Activated CD4-positive, CD25-positive, alpha-beta regulatory T cell treated with anti-CD3 and anti-CD28 coated beads, Interleukin-2, amount 50 U/mL, for 72 hours (primary cell): ENCODE results near the gene CALML3.
A peak's percentile ranks its signal among the peaks of the same experiment; 100 is the strongest.

ENCODE experiments used
- DNase-seq: peaks from one replicate; pipeline ENCODE4 v3.0.0; 2021

CALML3 gene

DNA sequence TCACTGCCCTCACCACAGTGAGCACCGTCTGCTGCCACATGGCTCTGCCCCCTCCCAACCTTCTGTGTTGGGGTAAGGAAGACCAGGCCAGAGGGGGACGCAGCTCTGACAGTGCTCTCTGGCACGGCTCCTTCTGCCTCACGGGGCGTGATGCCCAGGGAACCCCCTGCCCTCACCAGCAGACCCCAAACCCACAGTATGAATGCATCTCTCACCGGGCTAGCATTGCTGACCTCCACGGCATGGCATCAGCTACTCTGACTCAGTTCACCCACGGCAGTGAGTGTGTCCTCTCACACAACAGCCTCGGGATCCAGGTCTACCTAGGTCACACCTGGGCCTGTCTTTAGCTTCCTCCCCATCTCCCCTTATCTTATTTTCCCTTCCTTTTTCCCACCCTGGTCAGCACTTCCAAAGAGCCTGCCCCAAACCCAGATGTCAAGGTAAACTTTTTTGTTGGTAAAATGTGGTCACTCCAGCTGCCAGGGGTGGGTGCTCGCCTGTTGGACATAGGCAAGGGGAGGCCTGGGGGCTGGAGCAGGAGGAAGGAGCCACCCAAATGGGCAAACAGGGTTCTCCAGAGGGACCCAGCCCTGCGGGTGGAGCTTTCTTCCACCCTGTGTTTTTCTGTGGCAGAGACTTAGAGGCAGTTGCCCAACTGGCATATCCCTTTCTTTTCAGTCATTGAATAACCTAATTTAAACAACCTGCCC, 4.4 kb downstream of the CALML3 start:
- DNase-seq: peak; percentile 24

DNA sequence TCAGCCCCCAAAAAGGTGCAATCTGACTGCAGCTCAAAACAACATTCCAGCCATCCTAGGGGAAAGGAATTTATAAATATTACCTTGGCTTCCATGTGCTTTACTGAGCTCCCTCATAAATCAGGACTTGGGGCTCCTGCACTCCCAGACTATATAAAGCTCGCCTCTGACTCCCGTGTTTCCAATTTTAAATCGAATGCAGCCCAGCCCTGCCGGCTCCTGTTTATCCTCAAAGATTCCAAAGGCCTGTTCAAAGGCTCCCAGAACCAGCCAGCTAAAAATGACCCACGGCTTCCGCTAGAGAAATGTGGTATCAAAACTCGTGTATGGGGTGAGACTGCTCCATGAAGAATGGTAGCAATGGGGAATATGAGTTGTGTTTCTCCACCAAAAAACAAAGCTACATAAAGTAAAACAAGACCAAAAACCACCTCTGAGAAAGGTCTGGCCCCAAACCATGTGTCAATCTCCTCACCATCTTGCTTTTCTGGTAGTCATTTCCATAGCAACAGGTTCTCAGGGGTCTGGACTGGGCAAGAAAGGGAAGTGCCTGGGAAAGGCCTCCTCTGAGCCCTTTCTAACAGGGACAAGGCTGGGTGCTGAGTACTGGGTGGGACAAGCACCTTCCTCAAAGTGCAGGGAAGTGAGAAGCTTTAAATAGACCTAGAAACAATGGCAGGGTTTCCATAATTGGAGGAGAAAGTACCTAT, 5.1 kb downstream of the CALML3 start:
- DNase-seq: peak; percentile 0

DNA sequence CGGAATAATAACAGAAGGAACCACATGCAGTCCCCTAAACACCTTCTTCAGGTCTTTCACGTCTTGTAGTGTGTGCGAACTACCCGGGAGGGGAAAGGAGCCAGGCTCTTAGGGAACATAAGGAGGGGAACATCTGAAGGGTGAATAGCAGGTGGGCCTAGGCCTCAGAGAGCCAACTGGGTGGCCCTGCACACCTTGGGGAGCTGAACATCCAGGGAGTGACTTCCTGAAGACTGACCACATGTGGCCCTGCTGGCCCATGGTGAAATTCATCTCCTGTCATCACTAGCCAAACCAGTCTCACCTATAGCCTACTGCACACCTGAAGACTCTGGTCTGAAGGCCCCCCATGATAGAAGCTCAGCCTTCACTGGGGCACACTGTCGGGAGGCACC, 5.6 kb downstream of the CALML3 start:
- DNase-seq: peak; percentile 23

DNA sequence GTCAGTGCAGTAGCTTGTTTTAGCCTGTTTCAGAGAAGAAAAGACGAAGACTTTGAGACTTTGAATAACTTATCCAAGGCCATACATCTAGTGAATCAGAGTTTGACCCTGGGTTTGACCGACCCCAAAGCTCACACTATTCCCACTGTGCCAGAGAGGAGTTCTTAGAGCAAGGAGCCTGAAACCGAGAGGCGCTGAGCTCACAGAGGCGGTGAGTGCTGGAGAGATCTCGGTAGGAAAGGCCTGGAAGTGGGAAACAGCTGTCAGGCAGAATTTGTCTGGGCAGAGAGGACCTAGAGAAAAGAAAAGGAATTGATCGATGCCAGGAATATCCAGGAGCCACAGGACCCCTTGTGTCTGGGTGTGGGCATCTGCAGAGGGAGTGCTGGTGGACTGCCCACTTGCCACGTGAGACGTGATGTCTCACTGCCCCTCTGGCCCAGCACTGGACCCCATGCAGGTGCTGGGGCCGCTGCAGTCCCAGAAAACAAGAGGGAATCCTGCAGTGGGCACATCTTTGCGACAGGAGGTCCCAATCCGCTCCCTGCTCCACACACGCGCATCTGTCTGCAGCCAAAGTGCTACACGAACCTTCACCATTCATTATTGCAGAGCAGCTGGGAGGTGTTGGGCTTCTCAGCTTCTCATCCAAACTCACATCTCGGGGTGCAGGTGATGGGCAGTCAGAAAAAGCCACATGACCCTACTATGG, 6.2 kb downstream of the CALML3 start:
- DNase-seq: peak; percentile 20

DNA sequence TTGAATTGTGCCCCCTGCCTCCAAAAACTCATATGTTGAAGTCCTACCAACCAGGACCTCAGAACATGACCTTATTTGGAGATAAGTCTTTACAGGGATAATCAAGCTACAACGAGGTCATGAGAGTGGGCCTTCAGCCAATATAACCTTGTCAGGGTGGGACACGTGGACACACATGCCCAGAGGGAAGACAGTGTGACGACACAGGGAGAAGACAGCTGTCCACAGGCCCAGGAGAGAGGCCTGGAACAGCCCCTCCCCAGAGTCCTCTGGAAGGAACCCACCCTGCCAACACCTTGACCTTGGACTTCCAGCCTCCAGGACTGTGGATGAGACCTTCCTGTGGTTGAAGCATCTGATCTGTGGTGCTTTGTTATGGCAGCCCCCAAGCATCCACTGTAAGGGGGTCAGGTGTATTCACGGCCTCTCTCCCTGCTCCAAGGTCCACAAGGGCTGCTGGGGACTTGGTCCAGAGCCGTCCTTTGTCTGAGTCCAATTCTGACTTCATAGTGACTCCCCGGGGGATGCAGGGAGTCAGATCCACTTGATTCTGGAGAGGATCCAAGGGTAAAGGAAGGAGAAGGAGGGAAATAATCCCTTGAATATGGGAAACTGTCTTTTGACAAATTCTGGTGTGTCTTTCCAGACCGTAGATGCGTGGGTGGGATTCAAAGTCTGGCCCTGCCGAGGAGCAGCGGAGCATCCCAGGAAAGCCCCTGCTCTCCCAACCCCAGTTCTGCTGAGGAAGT, 7.0 kb downstream of the CALML3 start:
- DNase-seq: peak; percentile 8

DNA sequence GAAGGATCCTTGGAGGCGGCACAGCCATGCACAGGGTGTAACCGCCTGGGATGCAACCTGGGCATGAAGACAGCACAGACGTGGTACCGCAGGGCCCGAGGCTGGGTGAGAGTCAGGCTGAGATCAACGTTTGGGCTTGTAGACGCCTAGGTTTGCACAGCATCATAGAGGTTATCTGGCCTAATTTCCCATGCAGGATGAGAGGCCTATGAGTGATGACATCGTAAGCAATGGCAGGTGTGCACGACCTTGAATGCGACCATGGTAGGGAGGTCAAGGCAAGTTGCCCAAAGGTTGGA, 7.5 kb downstream of the CALML3 start:
- peak; percentile 1 for DNase-seq

DNA sequence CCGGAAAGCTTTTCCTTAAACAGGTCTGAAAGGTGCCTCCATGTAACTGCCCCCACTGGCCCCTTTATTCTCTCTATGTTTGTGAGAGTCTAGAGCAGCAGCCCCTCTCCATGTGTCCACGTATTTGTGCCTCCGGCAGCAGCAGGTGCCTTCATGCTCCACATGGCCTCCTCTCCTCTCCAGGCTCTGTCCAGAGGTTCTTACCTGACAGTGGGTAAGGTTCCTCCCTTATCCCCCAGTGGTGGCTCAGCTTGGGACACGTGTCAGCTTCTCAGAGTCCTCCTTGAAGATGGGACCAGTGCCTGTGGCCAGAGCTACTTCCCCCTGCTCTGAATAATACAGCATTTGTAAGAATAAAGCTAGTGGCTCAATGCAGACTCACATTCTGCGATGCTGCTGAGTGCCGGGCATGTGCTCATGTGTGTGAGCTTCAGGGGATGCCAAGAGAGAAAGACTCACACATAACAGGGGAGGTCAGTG, 7.9 kb downstream of the CALML3 start:
- DNase-seq: peak; percentile 18

DNA sequence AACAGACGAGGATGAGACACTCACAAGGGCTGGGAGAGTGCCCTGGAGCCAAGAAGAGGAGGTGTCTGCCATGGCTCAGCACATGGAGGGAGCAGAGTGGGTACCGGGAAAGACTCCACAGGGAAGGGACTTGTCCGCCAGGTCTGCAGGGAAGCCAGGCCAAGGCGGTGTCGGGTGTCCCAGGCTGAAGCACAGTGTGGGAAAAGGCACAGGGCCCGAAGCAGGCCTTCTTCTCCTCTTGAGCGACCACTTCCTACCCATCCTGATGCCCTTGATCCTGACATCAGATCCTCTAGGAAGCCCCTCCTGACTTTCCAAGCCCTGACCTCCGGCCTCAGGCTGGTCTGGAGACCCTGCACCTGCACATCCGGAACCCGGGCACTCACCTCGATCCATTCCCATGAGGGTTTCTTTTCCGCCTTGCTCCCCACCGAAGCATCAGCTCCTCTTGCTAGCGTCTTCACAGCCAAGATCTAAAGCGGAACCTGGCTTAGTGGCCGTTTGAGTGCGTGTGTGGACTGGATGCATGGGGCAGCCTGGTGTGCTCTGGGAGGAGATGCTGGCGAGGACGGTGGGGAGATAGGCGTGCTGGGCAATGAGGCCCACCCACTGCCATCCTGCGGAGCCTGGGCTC, 8.5 kb downstream of the CALML3 start:
- peak; percentile 19 for DNase-seq

DNA sequence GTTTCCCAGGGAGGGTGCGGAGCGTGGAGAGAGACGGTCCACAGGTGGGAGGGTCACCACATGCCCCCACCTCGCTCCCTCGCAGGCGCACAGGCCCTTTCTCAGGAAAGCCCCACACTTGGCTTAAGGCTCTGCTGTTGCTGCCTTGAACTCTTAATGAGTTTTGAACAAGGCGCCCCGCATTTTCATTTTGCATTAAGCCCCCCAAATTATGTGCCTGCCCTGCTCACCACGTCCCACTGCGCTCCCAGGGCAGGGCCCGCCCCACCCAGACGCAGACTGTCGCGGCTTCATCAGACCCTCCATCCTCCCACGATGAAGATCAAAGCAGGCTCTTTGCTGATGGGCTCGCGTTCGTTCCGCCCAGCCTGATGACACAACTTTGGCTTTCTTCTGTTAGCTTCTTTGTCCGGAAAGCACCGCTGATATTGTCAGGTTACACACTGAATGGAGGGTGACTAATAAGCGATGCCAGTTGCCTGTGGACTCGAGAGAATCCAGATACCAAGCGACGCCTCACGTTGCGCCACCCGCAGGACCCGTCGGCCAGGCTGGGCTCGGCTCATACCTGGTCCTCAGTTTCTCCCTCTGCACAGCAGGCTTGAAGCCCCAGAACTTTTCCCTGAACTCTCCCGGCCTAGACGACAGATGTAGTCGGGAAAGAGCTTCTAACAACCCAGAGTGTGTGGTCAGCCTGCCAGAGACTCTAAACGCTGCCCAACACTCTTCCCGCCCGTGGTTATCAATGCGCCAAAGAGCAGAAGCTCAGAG, 9.5 kb downstream of the CALML3 start:
- peak; percentile 19 for DNase-seq

DNA sequence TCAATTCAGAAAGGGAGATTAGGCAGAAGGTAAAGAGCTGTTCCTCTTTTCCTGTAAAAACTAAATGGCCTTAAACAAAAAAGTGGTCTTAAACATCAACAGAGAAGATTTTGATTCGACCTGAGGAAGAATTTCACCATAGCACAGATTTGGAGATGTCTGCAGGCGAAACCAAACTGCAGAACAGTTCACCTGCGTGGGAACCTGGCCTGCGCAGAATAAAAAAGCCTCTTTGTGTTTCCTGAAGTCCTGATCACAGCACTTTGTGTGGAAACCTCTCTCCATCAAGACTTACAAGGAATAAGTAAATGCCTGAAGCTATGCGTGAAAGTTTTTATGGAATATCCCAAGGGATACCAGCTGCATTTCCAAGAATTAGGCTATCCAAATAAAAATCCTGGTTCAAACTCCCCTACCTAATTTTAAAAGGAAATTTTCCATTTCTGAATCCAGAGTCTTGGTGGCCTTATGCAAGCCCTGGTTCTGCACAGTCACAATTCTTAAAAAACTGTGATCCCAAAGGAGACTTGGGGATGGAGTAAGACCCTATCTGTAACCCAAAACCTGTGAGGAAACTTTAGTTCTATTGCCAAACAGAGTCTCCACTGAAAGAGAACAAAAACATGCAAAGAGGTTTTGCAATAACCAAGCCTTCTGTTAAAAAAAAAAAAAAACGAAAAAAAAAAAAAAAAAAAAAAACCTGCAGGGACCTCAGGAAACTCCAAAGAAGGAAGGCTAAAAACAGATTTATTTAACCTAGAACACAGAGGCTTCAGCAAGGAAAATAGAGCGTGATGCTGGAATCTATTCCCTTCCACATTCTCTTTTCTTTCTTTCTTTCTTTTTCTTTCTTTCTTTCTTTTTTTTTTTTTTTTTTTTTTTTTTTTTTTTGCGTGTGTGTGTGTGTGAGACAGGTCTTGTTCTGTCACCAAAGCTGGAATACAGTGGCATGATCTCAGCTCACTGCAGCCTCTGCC, 10.4 kb downstream of the CALML3 start:
- DNase-seq: no peak

DNA sequence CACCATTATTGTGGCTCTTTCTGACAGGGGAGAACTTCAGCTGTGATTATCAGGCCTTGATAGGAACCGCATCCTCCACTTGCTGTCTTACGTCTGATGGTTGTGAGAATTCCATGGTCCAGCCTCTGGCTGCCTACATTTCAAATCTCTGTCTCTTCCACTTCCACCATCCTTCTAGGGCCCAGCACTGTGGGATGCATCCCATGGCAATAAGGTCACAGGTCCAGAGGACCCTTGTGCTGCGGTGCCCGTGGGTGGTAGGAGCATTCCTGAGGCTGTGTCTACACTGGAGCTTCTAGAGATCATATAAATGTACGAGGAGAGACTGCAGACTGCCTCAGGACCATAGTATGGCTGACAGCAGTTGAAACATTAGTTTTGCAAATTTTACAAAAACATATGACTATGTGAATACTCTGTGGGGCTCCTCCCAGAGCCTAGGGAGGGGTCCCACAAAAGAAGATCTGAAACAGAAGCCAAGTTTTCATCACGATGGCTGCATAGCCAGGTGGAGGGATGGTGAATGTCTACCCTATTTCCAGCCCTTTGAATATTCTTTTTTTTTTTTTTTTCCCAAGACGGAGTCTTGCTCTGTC, 11.8 kb downstream of the CALML3 start:
- no peak for DNase-seq

DNA sequence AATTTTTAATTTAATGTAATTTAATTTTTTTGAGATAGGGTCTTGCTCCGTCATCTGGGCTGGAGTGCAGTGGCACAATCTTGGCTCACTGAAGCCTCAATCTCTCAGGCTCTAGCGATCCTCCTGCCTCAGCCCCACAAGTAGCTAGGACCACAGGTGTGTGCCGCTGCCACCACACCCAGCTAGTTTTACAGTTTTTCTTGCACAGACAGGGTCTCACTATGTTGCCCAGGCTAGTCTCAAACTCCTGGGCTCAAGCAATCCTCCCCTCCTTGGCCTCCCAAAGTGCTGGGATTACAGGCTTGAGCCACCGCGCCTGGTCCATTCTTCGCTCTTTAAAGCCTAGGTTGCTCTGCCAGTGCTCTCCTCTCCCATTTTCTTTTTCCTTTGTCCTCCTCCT, 12.9 kb downstream of the CALML3 start:
- DNase-seq: peak; percentile 18

DNA sequence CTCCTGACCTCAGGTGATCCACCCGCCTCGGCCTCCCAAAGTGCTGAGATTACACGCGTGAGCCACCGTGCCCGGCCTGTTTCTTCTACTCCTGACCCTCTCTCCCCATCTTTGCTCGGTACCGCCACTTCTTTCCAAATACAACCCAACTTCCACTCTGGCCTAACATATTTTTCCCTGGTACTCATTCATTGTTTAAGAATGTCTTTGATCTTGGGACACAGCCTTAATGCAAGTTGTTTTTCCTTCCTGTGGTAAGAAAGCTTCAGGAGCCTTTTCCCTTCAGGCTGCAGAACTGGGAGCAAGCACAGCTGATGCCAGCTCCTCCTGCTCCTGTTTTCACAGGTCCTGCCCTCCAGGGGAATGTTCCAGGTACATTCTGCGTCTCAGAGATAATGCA, 13.7 kb downstream of the CALML3 start:
- peak; percentile 1 for DNase-seq

DNA sequence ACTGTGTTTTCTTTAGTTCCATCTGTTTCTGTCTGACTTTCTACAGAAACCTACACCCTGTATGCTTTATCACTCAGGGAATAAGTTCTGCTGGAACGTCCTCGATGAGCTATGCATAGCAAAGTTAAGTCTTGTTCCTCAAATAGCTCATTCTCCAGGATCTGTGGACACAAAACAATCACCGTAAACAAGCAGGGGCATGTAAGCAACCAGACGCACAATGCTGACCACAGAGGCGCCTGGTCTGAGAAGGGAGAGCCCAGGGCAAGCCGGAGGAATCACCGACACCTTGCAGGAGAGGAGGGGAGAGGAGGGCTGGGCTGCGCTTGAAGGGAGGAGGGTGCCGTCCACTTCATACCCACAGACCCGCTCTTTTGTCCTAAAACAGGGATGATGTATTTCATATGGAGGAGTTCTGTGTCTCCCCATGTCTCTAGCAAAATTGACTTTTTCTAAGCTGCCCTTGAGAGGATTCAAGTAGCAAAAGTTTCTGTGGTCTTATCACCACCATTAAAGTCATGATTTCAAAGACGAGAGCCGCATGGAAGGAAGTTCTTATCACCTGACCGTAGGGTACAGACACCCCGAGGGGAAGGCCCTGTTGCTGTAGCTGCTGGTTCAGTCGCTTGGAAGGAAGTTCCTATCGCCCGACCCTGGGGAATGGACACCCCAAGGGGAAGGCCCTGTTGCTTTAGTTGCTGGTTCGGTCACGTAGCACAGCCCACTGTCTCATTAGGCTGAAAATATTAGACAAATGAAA, 14.3 kb downstream of the CALML3 start:
- DNase-seq: peak; percentile 13

DNA sequence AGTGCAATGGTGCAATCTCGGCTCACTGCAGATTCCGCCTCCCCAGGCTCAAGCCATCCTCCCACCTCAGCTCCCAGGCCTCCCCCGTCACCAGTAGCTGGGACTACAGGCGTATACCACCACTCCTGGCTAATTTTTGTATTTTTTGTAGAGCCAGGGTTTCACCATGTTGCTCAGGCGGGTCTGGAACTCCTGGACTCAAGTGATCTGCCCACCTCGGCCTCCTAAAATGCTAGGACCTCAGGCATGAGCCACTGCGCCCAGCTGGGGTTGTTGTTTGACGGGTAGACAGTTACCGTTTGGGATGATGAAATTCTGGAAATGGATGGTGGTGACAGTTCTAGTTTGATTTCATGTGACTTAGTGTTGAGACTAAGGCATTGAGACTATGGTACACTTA, 15.3 kb downstream of the CALML3 start:
- peak; percentile 12 for DNase-seq

DNA sequence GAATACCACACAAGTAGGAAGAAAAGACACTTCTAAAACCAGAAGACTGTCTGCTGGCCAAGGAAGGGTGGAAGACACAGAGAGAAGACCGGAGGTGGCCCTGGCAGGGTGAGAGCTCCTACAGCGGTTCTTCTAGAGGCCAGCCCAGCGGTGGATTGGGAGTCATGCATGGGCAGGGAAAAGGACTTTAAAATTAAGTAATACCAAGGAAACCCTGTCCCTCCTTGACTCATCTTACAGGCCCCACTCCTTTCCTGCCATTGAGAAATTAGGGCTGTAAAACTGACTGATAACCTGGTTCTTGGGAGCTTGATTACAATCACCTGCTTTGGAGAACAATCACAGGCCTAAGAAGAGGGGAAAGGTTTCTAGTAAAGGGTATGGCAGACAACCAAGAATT, 16.1 kb downstream of the CALML3 start:
- DNase-seq: peak; percentile 14

DNA sequence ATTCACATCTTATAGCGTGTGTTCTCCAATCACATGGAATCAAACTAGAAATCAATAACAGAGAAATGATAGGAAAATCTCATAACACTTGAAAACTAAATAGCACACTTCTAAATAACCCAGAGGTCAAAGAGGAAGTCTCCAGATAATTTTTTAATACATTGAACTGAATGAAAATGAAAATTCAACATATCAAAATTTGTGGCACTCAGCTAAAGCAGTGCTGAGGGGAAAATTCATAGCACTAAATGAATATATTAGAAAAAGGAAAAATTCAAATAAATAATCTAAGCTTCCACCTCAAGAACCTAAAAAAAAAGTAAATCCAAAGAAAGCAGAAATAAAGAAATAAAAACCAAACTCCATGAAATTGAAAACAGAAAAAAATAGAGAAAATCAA, 17.3 kb downstream of the CALML3 start:
- no peak for DNase-seq

DNA sequence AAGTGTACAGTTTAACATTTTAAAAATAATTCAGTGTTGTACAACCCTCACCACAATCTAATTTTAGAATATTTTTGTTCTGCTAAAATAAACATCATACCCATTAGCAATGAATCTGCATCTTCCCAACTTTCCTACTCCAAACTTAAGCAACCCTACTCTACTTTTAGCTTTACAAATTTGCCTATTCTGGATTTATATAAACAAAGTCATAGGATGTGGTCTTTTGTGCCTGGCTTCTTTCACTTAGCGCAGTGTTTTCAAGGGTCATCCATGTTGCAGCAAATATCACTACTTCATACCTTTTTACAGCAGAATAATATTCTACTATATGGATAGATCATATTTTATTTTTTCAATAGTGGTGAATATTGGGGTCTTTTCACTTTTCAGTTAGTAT, 18.9 kb downstream of the CALML3 start:
- DNase-seq: no peak

DNA sequence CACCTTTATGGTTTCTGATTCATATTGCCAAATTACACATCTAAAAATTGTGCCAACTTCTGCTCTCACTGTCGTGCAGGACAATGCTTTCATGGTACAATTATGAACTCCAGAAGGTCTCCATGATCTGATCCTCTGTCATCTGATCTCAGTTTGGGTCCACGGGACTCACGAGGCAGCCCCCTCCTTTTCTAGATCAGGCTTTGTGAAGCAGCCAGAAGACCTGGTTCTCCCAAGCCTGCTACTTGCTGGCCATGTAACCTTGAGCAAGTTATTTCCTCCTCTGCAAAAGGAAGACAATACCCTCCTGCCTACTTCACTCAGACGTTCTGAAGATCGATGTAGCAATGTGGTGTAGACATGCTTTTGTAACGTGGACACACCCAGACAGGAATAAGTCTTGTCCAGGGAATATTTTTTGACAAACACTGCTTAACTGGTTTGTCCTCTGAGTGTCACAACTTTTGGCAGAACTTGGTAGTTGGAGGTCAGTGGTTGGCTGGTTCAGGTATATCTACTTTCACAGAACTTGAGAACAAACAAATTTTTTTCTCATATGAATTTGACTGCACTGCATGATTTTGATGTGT, 19.6 kb downstream of the CALML3 start:
- peak; percentile 2 for DNase-seq
